Endothelial cell of umbilical vein (primary cell): ENCODE results near the gene RFLNA.

Source experiments
- CTCF ChIP-seq, 2 donors: IDR thresholded peaks; 1 replicate in 1 of 2; 2 replicates in 1 of 2; pipeline ENCODE4 v1.5.1; 2011; ENCODE audit warnings: low read length in 2 of 2, mild to moderate bottlenecking in 2 of 2, moderate library complexity in 2 of 2, control low read depth in 1 of 2, inconsistent platforms in 1 of 2, low read depth in 1 of 2; ENCODE audit not compliant: insufficient read depth in 1 of 2; ENCODE audit errors: extremely low read depth in 1 of 2
- EZH2 ChIP-seq: IDR thresholded peaks from 2 replicates; pipeline ENCODE4 v1.6.1; 2012; ENCODE audit warnings: borderline replicate concordance, low read depth, mild to moderate bottlenecking, moderate library complexity, low read length, inconsistent platforms; ENCODE audit not compliant: severe bottlenecking
- GATA2 ChIP-seq: IDR thresholded peaks from 2 replicates; pipeline ENCODE4 v1.7.0; 2011; ENCODE audit warnings: low read depth, mild to moderate bottlenecking, moderate library complexity, mixed read lengths, low read length; ENCODE audit not compliant: insufficient read length, insufficient read depth
- JUN ChIP-seq: IDR thresholded peaks from 2 replicates; pipeline ENCODE4 v1.6.1; 2011; ENCODE audit warnings: borderline replicate concordance, low read depth; ENCODE audit not compliant: insufficient read length, insufficient read depth
- MAX ChIP-seq: IDR thresholded peaks from 2 replicates; pipeline ENCODE4 v1.6.1; 2011; ENCODE audit not compliant: insufficient read depth, insufficient read length
- POLR2A ChIP-seq: IDR thresholded peaks from 2 replicates; pipeline ENCODE4 v1.6.1; 2012; ENCODE audit warnings: low read depth, mild to moderate bottlenecking, control low read depth, low read length
- POLR2AphosphoS5 ChIP-seq: IDR thresholded peaks from 2 replicates; pipeline ENCODE4 v1.6.1; 2012; ENCODE audit warnings: low read depth, mild to moderate bottlenecking, control low read depth, low read length, moderate library complexity; ENCODE audit not compliant: insufficient read depth

GRCh38 chr12:124289634-124290600 is 5.0 kb upstream of the RFLNA start:
- no peak for TF ChIP-seq CTCF (IDR thresholded peaks at IDR 0.05; ENCODE audit: extremely low read depth in 1 of 2, insufficient read depth in 1 of 2, low read depth in 1 of 2, low read length in 2 of 2)
- TF ChIP-seq POLR2A, result no peak
- no peak for TF ChIP-seq EZH2
- no peak for TF ChIP-seq MAX
- TF ChIP-seq POLR2AphosphoS5, result no peak
- TF ChIP-seq GATA2, result no peak
- no peak for TF ChIP-seq JUN
